GM12865 (cell line): Measurements from ENCODE around the gene AMOTL2.

ENCODE experiments used
- DNase-seq: peaks from one replicate; pipeline ENCODE4 v3.0.0; 2010; ENCODE audit warnings: low read depth
- H3K4me3 ChIP-seq: 2 replicates; pipeline ENCODE4 v1.5.1; 2011; ENCODE audit warnings: mild to moderate bottlenecking, low read depth, low read length, control low read depth
- CTCF ChIP-seq: IDR thresholded peaks from 2 replicates; pipeline ENCODE4 v1.5.1; 2011; ENCODE audit warnings: low read length, control low read depth, low read depth, inconsistent platforms; ENCODE audit not compliant: insufficient read depth; ENCODE audit errors: missing control alignments

The AMOTL2 gene

GRCh38 chr3:134352031-134352671, 22.1 kb downstream of the AMOTL2 start:
- H3K4me3 ChIP-seq: no peak overlapping the region
- DNase-seq: no peak
- no peak for TF ChIP-seq CTCF

GRCh38 chr3:134351427-134351826, 22.8 kb downstream of the AMOTL2 start:
- no peak for DNase-seq
- no peak overlapping the region for H3K4me3 ChIP-seq
- no peak for TF ChIP-seq CTCF

GRCh38 chr3:134350861-134351311, 23.4 kb downstream of the AMOTL2 start:
- DNase-seq: no peak
- TF ChIP-seq CTCF: no peak
- no peak overlapping the region for H3K4me3 ChIP-seq

GRCh38 chr3:134350266-134350665, 24.0 kb downstream of the AMOTL2 start:
- no peak for DNase-seq
- no peak for TF ChIP-seq CTCF
- no peak overlapping the region for H3K4me3 ChIP-seq

GRCh38 chr3:134348524-134348923, 25.7 kb downstream of the AMOTL2 start:
- H3K4me3 ChIP-seq: no peak overlapping the region
- no peak for TF ChIP-seq CTCF
- no peak for DNase-seq

- no peak for TF ChIP-seq CTCF
- H3K4me3 ChIP-seq: no peak overlapping the region
- DNase-seq: no peak
These were observed 26.7 kb downstream of the AMOTL2 start for GRCh38 chr3:134347551-134347950.

GRCh38 chr3:134346744-134347143, 27.5 kb downstream of the AMOTL2 start:
- DNase-seq: no peak
- no peak overlapping the region for H3K4me3 ChIP-seq
- TF ChIP-seq CTCF: no peak
